ENCODE results near the gene C2CD4B.

C2CD4B gene

GRCh38 chr15:62149729-62150128 lies 15.4 kb downstream of the C2CD4B start:
- DNase-seq (ENCODE audit: low read depth in 2 of 3, low spot score in 1 of 3), result no peak

GRCh38 chr15:62147551-62147950 lies 17.5 kb downstream of the C2CD4B start:
- DNase-seq (ENCODE audit: low read depth in 2 of 3, low spot score in 1 of 3), result no peak

- DNase-seq (ENCODE audit: low read depth in 2 of 3, low spot score in 1 of 3), result no peak
These were observed 17.9 kb downstream of the C2CD4B start for GRCh38 chr15:62147149-62147548.

- no peak for DNase-seq (ENCODE audit: low read depth in 2 of 3, low spot score in 1 of 3)
These were observed 19.9 kb downstream of the C2CD4B start for GRCh38 chr15:62145015-62145735.

- DNase-seq (ENCODE audit: low read depth in 2 of 3, low spot score in 1 of 3), result no peak
These were observed 22.3 kb downstream of the C2CD4B start for GRCh38 chr15:62142736-62143135.

GRCh38 chr15:62141643-62142588 lies 23.2 kb downstream of the C2CD4B start:
- DNase-seq (ENCODE audit: low read depth in 2 of 3, low spot score in 1 of 3), result no peak

- no peak for DNase-seq (ENCODE audit: low read depth in 2 of 3, low spot score in 1 of 3)
These were observed 23.9 kb downstream of the C2CD4B start for GRCh38 chr15:62141200-62141599.

- no peak for DNase-seq (ENCODE audit: low read depth in 2 of 3, low spot score in 1 of 3)
These were observed 27.0 kb downstream of the C2CD4B start for GRCh38 chr15:62138124-62138523.

- DNase-seq (ENCODE audit: low read depth in 2 of 3, low spot score in 1 of 3), result no peak
These were observed 27.9 kb downstream of the C2CD4B start for GRCh38 chr15:62136911-62137865.

GRCh38 chr15:62135532-62136134 lies 29.5 kb downstream of the C2CD4B start:
- DNase-seq (ENCODE audit: low read depth in 2 of 3, low spot score in 1 of 3), result no peak

- no peak for DNase-seq (ENCODE audit: low read depth in 2 of 3, low spot score in 1 of 3)
These were observed 31.9 kb downstream of the C2CD4B start for GRCh38 chr15:62133141-62133540.

GRCh38 chr15:62128916-62129315 lies 36.2 kb downstream of the C2CD4B start:
- DNase-seq (ENCODE audit: low read depth in 2 of 3, low spot score in 1 of 3), result no peak

GRCh38 chr15:62126364-62126763 lies 38.7 kb downstream of the C2CD4B start:
- no peak for DNase-seq (ENCODE audit: low read depth in 2 of 3, low spot score in 1 of 3)

- DNase-seq (ENCODE audit: low read depth in 2 of 3, low spot score in 1 of 3), result no peak
These were observed 39.3 kb downstream of the C2CD4B start for GRCh38 chr15:62125773-62126172.

- no peak for DNase-seq (ENCODE audit: low read depth in 2 of 3, low spot score in 1 of 3)
These were observed 40.1 kb downstream of the C2CD4B start for GRCh38 chr15:62124973-62125303.

GRCh38 chr15:62124176-62124972 lies 40.7 kb downstream of the C2CD4B start:
- DNase-seq (ENCODE audit: low read depth in 2 of 3, low spot score in 1 of 3), result no peak

- DNase-seq (ENCODE audit: low read depth in 2 of 3, low spot score in 1 of 3), result no peak
These were observed 42.8 kb downstream of the C2CD4B start for GRCh38 chr15:62122249-62122648.

- no peak for DNase-seq (ENCODE audit: low read depth in 2 of 3, low spot score in 1 of 3)
These were observed 43.6 kb downstream of the C2CD4B start for GRCh38 chr15:62121273-62122015.

- no peak for DNase-seq (ENCODE audit: low read depth in 2 of 3, low spot score in 1 of 3)
These were observed 44.3 kb downstream of the C2CD4B start for GRCh38 chr15:62120776-62121175.

All from stimulated activated CD4-positive, alpha-beta T cell treated with anti-CD3 and anti-CD28 coated beads, Interleukin-12 subunit alpha, Interleukin-12 subunit beta, amount 100 ng/mL, for 48 hours (primary cell).